NB4 (cell line): ENCODE results near the gene IYD.
"Not testable (repeated sequence)": the region's sequence is repeated elsewhere in the genome, so short reads cannot be mapped to it uniquely, and the experiment has no call there.

Experiments
- MYC ChIP-seq: IDR thresholded peaks from 2 replicates; pipeline ENCODE4 v1.6.1; 2011; ENCODE audit warnings: low read depth, low read length
- POLR2A ChIP-seq: IDR thresholded peaks from 2 replicates; pipeline ENCODE4 v1.6.1; 2011; ENCODE audit warnings: mild to moderate bottlenecking; ENCODE audit not compliant: insufficient read length; ENCODE audit errors: extremely low read depth
- TF ChIP-seq, protein P1 (sequence below): IDR thresholded peaks from one replicate; pipeline ENCODE4 v1.5.1; 2012; ENCODE audit warnings: low read depth, low read length

DNA sequence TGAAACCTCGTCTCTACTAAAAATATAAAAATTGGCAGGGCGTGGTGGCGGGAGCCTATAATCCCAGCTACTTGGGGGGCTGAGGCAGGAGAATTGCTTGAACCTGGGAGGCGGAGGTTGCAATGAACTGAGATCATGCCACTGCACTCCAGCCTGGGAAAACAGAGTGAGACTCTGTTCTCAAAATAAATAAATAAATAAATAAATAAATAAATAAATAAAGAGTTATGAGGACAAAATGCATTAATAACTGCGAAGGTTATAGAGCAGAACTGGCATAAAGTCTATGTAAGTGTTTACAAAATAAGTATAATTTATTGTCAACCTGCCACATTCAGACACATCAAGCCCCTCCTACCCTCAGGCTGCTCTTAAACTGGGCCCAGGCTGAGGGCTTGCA lies 80.2 kb downstream of the IYD start:
- TF ChIP-seq, protein P1, sequence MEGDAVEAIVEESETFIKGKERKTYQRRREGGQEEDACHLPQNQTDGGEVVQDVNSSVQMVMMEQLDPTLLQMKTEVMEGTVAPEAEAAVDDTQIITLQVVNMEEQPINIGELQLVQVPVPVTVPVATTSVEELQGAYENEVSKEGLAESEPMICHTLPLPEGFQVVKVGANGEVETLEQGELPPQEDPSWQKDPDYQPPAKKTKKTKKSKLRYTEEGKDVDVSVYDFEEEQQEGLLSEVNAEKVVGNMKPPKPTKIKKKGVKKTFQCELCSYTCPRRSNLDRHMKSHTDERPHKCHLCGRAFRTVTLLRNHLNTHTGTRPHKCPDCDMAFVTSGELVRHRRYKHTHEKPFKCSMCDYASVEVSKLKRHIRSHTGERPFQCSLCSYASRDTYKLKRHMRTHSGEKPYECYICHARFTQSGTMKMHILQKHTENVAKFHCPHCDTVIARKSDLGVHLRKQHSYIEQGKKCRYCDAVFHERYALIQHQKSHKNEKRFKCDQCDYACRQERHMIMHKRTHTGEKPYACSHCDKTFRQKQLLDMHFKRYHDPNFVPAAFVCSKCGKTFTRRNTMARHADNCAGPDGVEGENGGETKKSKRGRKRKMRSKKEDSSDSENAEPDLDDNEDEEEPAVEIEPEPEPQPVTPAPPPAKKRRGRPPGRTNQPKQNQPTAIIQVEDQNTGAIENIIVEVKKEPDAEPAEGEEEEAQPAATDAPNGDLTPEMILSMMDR, result not testable (repeated sequence)
- TF ChIP-seq MYC, POLR2A: not testable (repeated sequence)
